ENCODE measurements around the gene RNLS.

RNLS gene

DNA sequence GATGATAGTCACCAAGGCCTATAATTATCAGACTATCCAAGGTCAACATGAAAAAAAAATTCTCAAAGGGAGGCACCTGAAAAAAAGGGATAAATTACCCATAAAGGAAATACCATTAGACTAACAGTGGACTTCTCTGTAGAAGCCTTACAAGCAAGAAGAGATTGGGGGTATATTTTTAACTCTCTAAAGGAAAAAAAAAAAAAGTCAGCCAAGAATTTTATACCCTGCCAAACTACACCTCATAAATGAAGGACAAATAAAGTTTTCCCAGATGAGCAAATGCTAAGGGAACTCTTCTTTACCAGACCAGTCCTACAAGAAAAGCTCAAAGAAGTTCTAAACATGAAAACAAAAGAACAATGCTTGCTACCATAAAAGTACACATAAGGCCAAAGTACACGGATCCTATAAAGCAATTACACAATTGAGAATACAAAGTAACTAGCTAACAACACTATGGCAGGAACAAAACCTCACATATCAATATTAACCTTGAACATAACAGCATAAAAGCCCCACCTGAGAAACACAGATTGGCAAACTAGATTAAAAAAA is 263.1 kb downstream of the RNLS start:
- Histone ChIP-seq H3K4me3 (ENCODE audit: low read depth in 1 of 5, low read length in 5 of 5) (no peak overlapping the region), H3K9me3 (ENCODE audit: control insufficient read depth in 5 of 5, low read length in 5 of 5) (peaks cover 5 to 19% (median 15%) of the 10 kb centered on the region in 5 donors), H3K9ac (ENCODE audit: low read length in 5 of 5) (no peak overlapping the region), H3K36me3 (ENCODE audit: control insufficient read depth in 5 of 5, insufficient read depth in 5 of 5, low read length in 5 of 5) (no peaks in the 10 kb centered on the region), H3K4me1 (ENCODE audit: control insufficient read depth in 5 of 5, insufficient read depth in 5 of 5, low read length in 5 of 5) (no peaks in the 10 kb centered on the region), H3K27me3 (ENCODE audit: control insufficient read depth in 5 of 5, insufficient read depth in 4 of 5, low read length in 5 of 5) (no peaks in the 10 kb centered on the region), H3K27ac (ENCODE audit: low read depth, low read length) (no peak overlapping the region)

DNA sequence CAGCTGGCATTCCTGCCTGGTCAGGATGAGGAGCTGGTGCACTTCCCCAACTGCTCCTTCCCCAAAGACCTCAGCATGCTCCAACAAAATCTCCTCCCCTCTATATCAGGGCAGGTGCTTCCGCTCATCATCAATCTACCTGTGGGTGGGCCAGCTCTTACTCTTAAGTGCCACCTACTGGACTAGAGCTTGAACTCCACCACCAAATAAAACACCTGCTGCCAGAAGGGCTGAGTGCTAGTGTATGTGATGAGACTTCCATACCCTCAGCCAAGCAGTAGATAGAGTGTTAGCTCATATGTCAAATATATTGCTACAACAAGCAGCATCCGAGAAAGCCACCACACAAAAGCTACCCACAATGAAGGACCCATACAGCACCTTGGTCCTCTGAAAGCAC is 264.3 kb downstream of the RNLS start:
- H3K27ac ChIP-seq (ENCODE audit: low read depth, low read length), result no peak overlapping the region
- peaks cover 0 to 7% (median 0%) of the 10 kb centered on the region in 5 donors for H3K4me1 ChIP-seq (ENCODE audit: control insufficient read depth in 5 of 5, insufficient read depth in 5 of 5, low read length in 5 of 5)
- H3K9ac ChIP-seq (ENCODE audit: low read length in 5 of 5), result no peak overlapping the region
- H3K4me3 ChIP-seq (ENCODE audit: low read depth in 1 of 5, low read length in 5 of 5), result peak overlapping the region in 1 of 5 donors; percentile 8
- no peaks in the 10 kb centered on the region for H3K27me3 ChIP-seq (ENCODE audit: control insufficient read depth in 5 of 5, insufficient read depth in 4 of 5, low read length in 5 of 5)
- H3K36me3 ChIP-seq (ENCODE audit: control insufficient read depth in 5 of 5, insufficient read depth in 5 of 5, low read length in 5 of 5), result no peaks in the 10 kb centered on the region
- peaks cover 5 to 19% (median 15%) of the 10 kb centered on the region in 5 donors for H3K9me3 ChIP-seq (ENCODE audit: control insufficient read depth in 5 of 5, low read length in 5 of 5)

DNA sequence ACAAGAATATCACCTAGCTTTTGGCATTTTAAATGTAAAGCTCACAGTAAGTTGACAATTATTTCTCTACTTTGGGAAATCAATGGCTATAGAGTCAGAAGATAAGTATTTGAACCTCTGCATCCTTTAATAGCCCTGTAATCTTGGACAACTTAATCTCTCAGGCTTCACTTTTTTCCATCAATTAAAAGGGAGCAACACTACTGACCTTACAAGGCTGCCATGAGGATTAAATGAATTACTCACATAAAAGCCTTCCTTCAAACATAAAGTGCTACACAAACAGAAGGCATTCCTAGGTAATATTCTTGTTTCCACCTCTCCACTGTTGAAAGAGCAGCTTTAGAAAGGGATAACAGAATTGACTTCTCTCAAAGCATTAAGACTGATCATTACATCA is 266.0 kb downstream of the RNLS start:
- Histone ChIP-seq H3K4me3 (ENCODE audit: low read depth in 1 of 5, low read length in 5 of 5) (no peak overlapping the region), H3K27ac (ENCODE audit: low read depth, low read length) (no peak overlapping the region), H3K9me3 (ENCODE audit: control insufficient read depth in 5 of 5, low read length in 5 of 5) (peaks cover 5 to 19% (median 15%) of the 10 kb centered on the region in 5 donors), H3K9ac (ENCODE audit: low read length in 5 of 5) (no peak overlapping the region), H3K4me1 (ENCODE audit: control insufficient read depth in 5 of 5, insufficient read depth in 5 of 5, low read length in 5 of 5) (peaks cover 0 to 7% (median 0%) of the 10 kb centered on the region in 5 donors), H3K36me3 (ENCODE audit: control insufficient read depth in 5 of 5, insufficient read depth in 5 of 5, low read length in 5 of 5) (no peaks in the 10 kb centered on the region), H3K27me3 (ENCODE audit: control insufficient read depth in 5 of 5, insufficient read depth in 4 of 5, low read length in 5 of 5) (no peaks in the 10 kb centered on the region)

DNA sequence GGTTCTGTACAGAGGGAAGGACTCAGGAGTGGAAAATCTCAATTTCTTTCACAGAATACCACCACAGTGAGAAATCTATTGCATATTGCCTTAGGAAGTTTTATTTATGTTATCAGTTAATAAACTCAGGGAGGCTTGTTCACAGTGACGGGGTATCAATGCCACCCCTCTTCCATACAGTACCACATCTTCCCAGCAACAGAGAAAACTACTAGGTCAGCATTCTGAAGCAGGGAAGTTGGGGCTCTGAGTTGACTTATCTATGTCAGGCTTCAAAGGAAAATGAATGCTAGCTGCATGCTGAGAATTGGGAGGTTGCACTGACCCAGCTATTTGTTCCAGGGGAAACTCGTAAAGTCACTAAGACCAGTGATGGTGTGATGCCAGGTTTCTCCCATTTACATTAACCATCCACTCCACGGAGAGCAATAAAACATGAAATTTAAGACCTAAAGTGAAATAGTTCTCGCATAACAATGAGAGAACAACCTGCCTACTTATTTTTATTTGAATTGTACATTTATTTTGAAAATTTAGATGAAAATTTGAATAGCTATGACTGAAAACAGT is 266.7 kb downstream of the RNLS start:
- Histone ChIP-seq H3K36me3 (ENCODE audit: control insufficient read depth in 5 of 5, insufficient read depth in 5 of 5, low read length in 5 of 5) (no peaks in the 10 kb centered on the region), H3K27me3 (ENCODE audit: control insufficient read depth in 5 of 5, insufficient read depth in 4 of 5, low read length in 5 of 5) (no peaks in the 10 kb centered on the region), H3K9me3 (ENCODE audit: control insufficient read depth in 5 of 5, low read length in 5 of 5) (peaks cover 5 to 19% (median 15%) of the 10 kb centered on the region in 5 donors), H3K4me3 (ENCODE audit: low read depth in 1 of 5, low read length in 5 of 5) (no peak overlapping the region), H3K9ac (ENCODE audit: low read length in 5 of 5) (no peak overlapping the region), H3K4me1 (ENCODE audit: control insufficient read depth in 5 of 5, insufficient read depth in 5 of 5, low read length in 5 of 5) (peaks cover 0 to 7% (median 0%) of the 10 kb centered on the region in 5 donors), H3K27ac (ENCODE audit: low read depth, low read length) (no peak overlapping the region)

DNA sequence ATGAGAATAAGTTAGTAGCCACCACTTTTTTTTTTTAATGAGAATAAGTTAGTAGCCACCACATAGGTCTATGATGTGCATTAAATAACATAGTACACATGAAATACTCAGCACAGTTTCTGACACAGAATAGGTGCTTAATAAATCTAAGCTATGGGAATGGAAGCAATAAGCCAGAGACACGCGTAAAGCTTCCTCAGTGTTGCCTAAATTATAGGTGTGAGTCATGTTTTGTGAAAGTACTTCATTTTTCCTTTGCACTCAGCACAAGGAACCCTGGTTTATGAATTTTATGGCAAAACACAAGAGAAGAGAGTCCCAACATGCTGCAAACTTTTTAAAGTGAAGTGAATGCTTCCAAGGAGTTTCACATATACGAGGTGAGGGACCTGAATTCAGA is 267.4 kb downstream of the RNLS start:
- Histone ChIP-seq H3K27ac (ENCODE audit: low read depth, low read length) (no peak overlapping the region), H3K9ac (ENCODE audit: low read length in 5 of 5) (no peak overlapping the region), H3K27me3 (ENCODE audit: control insufficient read depth in 5 of 5, insufficient read depth in 4 of 5, low read length in 5 of 5) (no peaks in the 10 kb centered on the region), H3K9me3 (ENCODE audit: control insufficient read depth in 5 of 5, low read length in 5 of 5) (peaks cover 5 to 19% (median 13%) of the 10 kb centered on the region in 5 donors), H3K4me3 (ENCODE audit: low read depth in 1 of 5, low read length in 5 of 5) (no peak overlapping the region), H3K4me1 (ENCODE audit: control insufficient read depth in 5 of 5, insufficient read depth in 5 of 5, low read length in 5 of 5) (peaks cover 0 to 7% (median 0%) of the 10 kb centered on the region in 5 donors), H3K36me3 (ENCODE audit: control insufficient read depth in 5 of 5, insufficient read depth in 5 of 5, low read length in 5 of 5) (no peaks in the 10 kb centered on the region)

DNA sequence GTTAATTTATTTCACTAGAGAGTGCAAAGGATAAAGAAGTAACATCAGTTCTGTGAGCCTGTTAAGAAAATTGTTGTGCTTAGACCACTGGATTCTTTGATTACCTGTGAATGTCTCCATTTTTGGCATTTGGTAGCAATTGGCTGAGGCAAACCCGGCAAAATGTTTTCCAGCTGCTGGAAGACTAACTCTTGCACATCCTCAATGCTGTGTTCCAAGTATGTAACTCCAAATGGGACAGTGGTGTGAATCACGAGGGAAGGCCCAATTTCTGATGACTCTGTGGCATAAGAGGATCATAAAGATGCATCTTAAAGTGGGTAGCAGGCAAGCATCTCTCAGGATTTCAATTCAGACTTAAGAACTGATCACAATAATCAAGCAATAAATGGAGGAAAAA is 268.8 kb downstream of the RNLS start:
- H3K9ac ChIP-seq (ENCODE audit: low read length in 5 of 5), result no peak overlapping the region
- H3K27me3 ChIP-seq (ENCODE audit: control insufficient read depth in 5 of 5, insufficient read depth in 4 of 5, low read length in 5 of 5), result no peaks in the 10 kb centered on the region
- H3K4me3 ChIP-seq (ENCODE audit: low read depth in 1 of 5, low read length in 5 of 5), result no peak overlapping the region
- peaks cover 0 to 7% (median 0%) of the 10 kb centered on the region in 5 donors for H3K4me1 ChIP-seq (ENCODE audit: control insufficient read depth in 5 of 5, insufficient read depth in 5 of 5, low read length in 5 of 5)
- peaks cover 0 to 10% (median 6%) of the 10 kb centered on the region in 5 donors for H3K9me3 ChIP-seq (ENCODE audit: control insufficient read depth in 5 of 5, low read length in 5 of 5)
- no peaks in the 10 kb centered on the region for H3K36me3 ChIP-seq (ENCODE audit: control insufficient read depth in 5 of 5, insufficient read depth in 5 of 5, low read length in 5 of 5)
- H3K27ac ChIP-seq (ENCODE audit: low read depth, low read length), result no peak overlapping the region

DNA sequence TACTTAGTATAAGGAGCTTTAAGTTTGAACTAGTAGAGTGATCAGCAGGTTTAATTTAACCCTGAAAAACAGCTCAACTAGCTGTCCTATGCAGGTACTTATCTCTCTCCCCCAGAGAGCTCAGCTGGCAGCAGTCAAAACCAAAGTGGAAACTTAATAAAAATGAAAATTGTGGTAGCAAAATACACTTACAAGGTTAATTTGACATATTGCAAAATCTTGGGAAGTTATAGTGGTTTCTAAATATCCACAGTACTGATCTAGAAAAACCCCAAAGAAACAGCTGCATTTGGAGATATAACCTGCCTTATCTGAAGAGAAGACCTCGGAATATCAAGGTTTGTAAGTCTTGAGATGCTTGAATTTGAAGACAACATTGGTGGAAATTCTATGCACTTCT is 269.2 kb downstream of the RNLS start:
- peaks cover 0 to 6% (median 4%) of the 10 kb centered on the region in 5 donors for H3K9me3 ChIP-seq (ENCODE audit: control insufficient read depth in 5 of 5, low read length in 5 of 5)

DNA sequence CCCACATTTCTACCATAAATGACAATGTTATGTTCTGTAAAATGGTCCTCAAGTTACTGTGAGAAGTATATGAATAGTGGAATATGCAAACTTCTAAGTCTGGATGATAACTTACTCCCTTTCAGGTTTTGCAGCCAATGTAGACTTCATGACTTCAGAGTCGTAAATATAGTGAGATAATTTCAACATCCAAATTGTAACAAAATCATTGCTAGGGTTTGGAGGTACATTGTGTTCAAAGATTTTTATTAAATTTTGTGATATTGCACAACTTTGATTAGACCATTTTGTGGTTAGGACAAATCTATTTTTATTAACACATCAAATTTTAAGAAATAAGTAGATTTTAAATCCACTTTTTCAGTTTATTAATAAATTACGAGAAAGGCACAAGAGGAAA is 270.3 kb downstream of the RNLS start:
- Histone ChIP-seq H3K9me3 (ENCODE audit: control insufficient read depth in 5 of 5, low read length in 5 of 5) (no peaks in the 10 kb centered on the region), H3K9ac (ENCODE audit: low read length in 5 of 5) (no peak overlapping the region), H3K27ac (ENCODE audit: low read depth, low read length) (no peak overlapping the region)

More for the DNA sequence above, 269.2 kb downstream of the RNLS start:
- Histone ChIP-seq H3K27me3 (ENCODE audit: control insufficient read depth in 5 of 5, insufficient read depth in 4 of 5, low read length in 5 of 5) (no peaks in the 10 kb centered on the region), H3K4me3 (ENCODE audit: low read depth in 1 of 5, low read length in 5 of 5) (no peak overlapping the region), H3K4me1 (ENCODE audit: control insufficient read depth in 5 of 5, insufficient read depth in 5 of 5, low read length in 5 of 5) (peaks cover 0 to 7% (median 0%) of the 10 kb centered on the region in 5 donors), H3K9ac (ENCODE audit: low read length in 5 of 5) (no peak overlapping the region), H3K27ac (ENCODE audit: low read depth, low read length) (no peak overlapping the region), H3K36me3 (ENCODE audit: control insufficient read depth in 5 of 5, insufficient read depth in 5 of 5, low read length in 5 of 5) (no peaks in the 10 kb centered on the region)

DNA sequence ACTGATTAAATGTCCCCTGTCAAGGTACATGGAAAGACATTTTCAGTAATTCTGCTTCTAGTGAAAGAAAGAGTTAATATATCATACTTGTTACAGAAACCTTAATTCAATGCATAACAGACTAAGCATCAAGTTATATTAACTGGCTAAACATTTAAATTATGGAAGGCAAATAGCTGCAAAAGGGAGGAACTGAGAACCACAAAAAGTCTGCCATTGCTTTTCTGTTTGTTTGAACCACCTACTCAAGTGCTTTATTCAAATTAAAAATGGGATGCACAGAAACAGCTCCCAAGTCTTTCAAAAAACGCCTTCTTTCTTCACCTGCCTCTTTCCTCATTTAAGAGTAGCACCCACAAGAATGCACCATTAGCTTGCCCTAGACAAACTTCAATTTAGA is 271.9 kb downstream of the RNLS start:
- H3K27me3 ChIP-seq (ENCODE audit: control insufficient read depth in 5 of 5, insufficient read depth in 4 of 5, low read length in 5 of 5), result no peaks in the 10 kb centered on the region
- no peak overlapping the region for H3K9ac ChIP-seq (ENCODE audit: low read length in 5 of 5)
- peaks cover 0 to 7% (median 0%) of the 10 kb centered on the region in 5 donors for H3K4me1 ChIP-seq (ENCODE audit: control insufficient read depth in 5 of 5, insufficient read depth in 5 of 5, low read length in 5 of 5)
- H3K9me3 ChIP-seq (ENCODE audit: control insufficient read depth in 5 of 5, low read length in 5 of 5), result no peaks in the 10 kb centered on the region
- H3K4me3 ChIP-seq (ENCODE audit: low read depth in 1 of 5, low read length in 5 of 5), result no peak overlapping the region
- H3K27ac ChIP-seq (ENCODE audit: low read depth, low read length), result no peak overlapping the region
- no peaks in the 10 kb centered on the region for H3K36me3 ChIP-seq (ENCODE audit: control insufficient read depth in 5 of 5, insufficient read depth in 5 of 5, low read length in 5 of 5)

More for the DNA sequence above, 270.3 kb downstream of the RNLS start:
- Histone ChIP-seq H3K27me3 (ENCODE audit: control insufficient read depth in 5 of 5, insufficient read depth in 4 of 5, low read length in 5 of 5) (no peaks in the 10 kb centered on the region), H3K4me1 (ENCODE audit: control insufficient read depth in 5 of 5, insufficient read depth in 5 of 5, low read length in 5 of 5) (peaks cover 0 to 7% (median 0%) of the 10 kb centered on the region in 5 donors), H3K4me3 (ENCODE audit: low read depth in 1 of 5, low read length in 5 of 5) (no peak overlapping the region), H3K36me3 (ENCODE audit: control insufficient read depth in 5 of 5, insufficient read depth in 5 of 5, low read length in 5 of 5) (no peaks in the 10 kb centered on the region)

DNA sequence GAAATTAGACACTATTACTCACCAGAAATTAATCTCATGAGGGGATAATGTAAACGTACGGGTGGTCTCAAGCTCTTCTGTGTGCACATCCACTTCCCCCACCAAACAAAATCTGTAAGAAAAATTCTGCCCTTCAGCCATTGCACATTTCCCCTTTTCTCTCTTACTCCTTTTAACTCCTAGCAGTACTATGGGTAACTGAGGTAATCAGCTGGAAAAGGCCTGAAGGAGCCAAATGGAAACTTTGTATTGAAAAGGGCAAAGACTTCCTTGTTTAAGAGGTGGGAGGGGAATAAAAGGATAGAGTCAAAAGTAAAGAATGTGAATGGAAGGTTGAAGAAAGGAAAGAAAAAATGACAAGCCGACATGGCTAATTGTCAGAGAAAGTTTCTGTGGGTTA is 273.8 kb downstream of the RNLS start:
- Histone ChIP-seq H3K9me3 (ENCODE audit: control insufficient read depth in 5 of 5, low read length in 5 of 5) (no peaks in the 10 kb centered on the region), H3K27ac (ENCODE audit: low read depth, low read length) (no peak overlapping the region), H3K36me3 (ENCODE audit: control insufficient read depth in 5 of 5, insufficient read depth in 5 of 5, low read length in 5 of 5) (no peaks in the 10 kb centered on the region), H3K4me3 (ENCODE audit: low read depth in 1 of 5, low read length in 5 of 5) (no peak overlapping the region), H3K9ac (ENCODE audit: low read length in 5 of 5) (no peak overlapping the region), H3K4me1 (ENCODE audit: control insufficient read depth in 5 of 5, insufficient read depth in 5 of 5, low read length in 5 of 5) (peaks cover 0 to 4% (median 0%) of the 10 kb centered on the region in 5 donors), H3K27me3 (ENCODE audit: control insufficient read depth in 5 of 5, insufficient read depth in 4 of 5, low read length in 5 of 5) (no peaks in the 10 kb centered on the region)
